Activated naive CD8-positive, alpha-beta T cell treated with anti-CD3 and anti-CD28 coated beads, Interleukin-2, amount 50 U/mL, for 16 hours (primary cell): Measurements from ENCODE around the gene ZGPAT.

Experiments
- DNase-seq: peaks from one replicate; pipeline ENCODE4 v3.0.0-alpha.2; 2020; ENCODE audit warnings: low read depth, low spot score

The ZGPAT gene

DNA sequence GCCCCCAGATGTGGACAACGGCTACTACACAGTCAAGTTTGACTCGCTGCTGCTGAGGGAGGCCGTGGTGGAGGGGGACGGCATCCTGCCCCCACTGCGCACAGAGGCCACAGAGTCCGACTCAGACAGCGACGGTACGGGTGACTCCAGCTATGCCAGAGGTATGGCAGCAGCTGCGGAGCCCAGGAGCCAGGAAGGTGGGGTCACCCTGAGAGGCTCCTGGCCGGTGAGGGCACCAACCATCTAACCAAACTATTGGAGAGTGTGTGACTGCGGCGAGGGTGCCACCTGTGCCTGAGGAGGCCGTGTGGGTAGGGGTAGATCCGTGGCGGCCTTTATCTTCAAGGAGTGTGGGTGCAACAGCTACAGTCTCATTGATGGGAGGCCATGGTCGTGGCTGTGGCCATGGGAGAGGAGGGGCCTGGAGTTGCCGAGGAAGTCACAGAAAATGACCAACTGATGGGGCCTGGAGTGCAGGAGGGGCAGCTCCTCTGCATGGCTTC lies 25.8 kb downstream of the ZGPAT start:
- no peak for DNase-seq

- DNase-seq: no peak
Measured at GRCh38 chr20:63734111-63734945, 26.5 kb downstream of the ZGPAT start.

DNA sequence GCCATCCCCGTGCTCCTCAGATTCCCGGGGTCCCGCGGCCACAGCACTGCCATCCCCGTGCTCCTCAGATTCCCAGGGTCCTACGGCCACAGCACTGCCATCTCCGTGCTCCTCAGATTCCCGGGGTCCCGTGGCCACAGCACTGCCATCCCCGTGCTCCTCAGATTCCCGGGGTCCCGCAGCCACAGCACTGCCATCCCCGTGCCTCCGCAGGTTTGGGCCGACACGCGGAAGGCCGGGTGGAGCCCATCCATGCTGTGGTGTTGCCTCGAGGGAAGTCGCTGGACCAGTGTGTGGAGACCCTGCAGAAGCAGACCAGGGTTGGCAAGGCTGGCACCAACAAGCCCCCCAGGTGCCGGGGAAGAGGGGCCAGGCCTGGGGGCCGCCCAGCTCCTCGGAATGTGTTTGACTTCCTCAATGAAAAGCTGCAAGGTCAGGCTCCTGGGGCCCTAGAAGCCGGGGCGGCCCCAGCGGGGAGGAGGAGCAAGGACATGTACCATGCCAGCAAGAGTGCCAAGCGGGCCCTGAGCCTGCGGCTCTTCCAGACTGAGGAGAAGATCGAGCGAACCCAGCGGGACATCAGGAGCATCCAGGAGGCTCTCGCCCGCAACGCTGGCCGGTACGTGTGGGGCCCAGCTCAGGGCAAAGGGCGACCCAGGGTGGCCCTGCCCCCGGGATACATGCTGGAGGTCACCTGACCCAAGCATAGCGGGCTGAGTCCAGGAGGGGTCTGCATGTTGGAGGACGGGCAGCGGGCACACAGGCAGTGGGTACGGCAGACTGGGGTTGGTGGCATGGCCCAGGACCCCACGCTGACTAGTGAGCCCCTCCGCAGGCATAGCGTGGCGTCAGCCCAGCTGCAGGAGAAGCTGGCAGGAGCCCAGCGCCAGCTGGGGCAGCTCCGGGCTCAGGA lies 27.4 kb downstream of the ZGPAT start:
- DNase-seq: no peak

- DNase-seq: no peak
Measured at GRCh38 chr20:63735859-63736718, 28.2 kb downstream of the ZGPAT start, which contains the start of gene LIME1. TSS of gene LIME1 (plus strand) at chr20:63736664. CDS start at chr20:63737550, 886 bp downstream.

GRCh38 chr20:63736893-63737694 lies 29.3 kb downstream of the ZGPAT start:
- no peak for DNase-seq

DNA sequence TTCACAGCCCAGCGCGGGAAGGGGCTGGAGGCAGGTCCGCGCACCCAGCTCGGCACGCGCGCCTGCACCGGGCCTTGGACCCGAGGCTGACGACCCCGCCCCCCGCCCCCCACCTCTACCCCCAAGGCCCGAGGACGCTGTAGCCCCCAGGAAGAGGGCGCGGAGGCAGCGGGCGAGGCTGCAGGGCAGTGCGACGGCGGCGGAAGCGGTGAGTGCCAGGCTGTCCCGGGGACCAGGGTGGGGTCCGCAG lies 29.8 kb downstream of the ZGPAT start:
- no peak for DNase-seq

GRCh38 chr20:63737945-63738686 lies 30.3 kb downstream of the ZGPAT start:
- DNase-seq: no peak

DNA sequence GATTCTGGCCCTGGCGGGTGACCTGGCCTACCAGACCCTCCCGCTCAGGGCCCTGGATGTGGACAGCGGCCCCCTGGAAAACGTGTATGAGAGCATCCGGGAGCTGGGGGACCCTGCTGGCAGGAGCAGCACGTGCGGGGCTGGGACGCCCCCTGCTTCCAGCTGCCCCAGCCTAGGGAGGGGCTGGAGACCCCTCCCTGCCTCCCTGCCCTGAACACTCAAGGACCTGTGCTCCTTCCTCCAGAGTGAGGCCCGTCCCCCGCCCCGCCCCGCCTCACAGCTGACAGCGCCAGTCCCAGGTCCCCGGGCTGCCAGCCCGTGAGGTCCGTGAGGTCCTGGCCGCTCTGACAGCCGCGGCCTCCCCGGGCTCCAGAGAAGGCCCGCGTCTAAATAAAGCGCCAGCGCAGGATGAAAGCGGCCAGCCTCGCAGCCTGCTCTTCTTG lies 30.9 kb downstream of the ZGPAT start:
- DNase-seq: no peak

DNA sequence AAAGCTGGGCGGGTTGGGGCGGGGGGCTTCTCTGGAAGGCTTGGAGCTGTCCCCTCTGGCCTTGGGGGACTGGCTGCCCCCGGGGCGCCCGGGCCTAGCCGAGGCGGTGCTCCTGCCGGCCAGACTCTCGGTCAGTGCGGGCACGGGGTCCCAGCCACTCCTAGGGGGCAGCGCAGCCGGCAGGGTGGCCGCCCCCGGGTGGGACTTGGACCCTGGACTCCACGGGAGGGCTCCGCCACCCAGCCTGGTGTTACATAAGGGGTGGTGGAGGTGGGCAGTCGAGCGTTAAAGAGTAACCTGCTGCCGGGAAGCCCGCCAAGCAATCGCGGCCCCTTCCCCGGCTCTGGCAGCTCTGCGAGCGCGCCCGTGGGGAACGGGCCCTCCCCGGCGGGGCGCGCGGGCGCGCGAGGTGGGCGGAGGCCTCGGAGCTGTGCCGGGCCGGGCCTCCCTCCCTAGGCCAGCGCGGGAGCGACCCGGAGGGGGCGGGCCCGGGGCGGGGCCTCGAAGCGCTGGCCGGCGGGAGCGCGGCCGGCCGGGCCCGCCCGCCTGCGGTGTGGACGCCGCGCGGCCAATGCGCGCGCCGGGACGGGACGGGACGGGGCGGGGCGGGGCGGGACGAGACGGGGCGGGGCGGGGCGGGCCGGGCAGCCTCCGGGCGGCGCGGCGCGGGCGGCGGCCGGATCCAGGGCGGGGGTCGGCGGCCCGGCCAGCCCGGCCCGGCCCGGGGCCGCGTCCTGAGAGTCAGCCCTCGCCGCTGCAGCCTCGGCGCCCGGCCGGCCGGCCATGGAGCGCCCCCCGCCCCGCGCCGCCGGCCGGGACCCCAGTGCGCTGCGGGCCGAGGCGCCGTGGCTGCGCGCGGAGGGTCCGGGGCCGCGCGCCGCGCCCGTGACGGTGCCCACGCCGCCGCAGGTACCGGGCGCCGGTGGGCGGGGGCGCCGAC lies 31.6 kb downstream of the ZGPAT start, which contains the start of gene SLC2A4RG:
SLC2A4RG (plus strand) TSS at position 647 of the 940 bp plus-strand sequence; CDS start at position 784, 137 bp downstream.
- DNase-seq: no peak

GRCh38 chr20:63740070-63740626 lies 32.3 kb downstream of the ZGPAT start:
- DNase-seq: no peak

DNA sequence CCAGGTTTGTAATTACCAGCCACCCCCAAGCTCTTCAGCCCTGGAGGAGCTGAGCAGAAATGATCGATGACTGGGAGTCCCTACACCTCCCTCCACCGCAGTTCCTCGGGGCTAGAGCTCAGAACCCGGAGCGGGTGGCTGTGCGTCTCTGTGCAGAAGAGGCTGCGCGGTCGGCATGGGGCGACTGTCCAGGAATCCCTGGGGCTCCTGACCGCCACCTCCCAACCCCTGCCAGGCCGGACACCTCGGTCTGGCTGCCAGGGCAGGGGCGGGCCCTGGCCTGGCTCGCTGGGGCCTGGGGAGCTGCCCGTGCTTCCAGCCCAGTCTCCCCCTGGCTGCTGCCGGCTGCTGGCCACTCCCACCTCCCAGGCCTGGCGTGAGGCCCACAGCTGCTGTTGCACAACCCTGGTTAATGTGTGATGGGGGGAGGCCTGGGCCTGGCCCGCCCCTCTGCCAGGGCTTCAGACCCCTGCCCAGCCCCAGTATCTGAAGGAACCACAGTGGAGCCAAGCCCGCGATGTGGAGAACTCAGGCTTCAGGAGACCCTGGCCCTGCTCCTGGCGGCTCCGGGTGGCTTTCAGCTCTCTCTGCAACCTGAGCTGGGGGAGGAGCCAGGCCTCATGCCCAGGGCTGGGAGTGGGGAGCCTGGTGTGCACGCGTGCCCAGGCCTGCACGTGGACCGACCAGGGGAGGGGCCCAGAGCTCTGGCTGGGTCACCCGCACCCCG lies 33.0 kb downstream of the ZGPAT start:
- DNase-seq: no peak

DNA sequence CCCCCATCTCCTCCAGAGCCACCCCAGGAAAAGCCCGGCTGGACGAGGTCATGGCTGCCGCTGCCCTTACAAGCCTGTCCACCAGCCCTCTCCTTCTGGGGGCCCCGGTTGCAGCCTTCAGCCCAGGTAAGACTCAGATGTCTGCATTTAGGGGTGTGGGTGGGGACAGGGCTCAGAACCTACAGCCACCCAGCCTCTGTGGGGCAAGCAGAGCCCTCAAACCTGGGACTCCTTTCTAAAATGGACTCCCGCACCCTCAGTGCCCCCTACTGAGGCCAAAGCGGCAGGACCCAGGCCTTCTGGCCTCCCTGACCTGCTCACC lies 33.5 kb downstream of the ZGPAT start:
- no peak for DNase-seq

DNA sequence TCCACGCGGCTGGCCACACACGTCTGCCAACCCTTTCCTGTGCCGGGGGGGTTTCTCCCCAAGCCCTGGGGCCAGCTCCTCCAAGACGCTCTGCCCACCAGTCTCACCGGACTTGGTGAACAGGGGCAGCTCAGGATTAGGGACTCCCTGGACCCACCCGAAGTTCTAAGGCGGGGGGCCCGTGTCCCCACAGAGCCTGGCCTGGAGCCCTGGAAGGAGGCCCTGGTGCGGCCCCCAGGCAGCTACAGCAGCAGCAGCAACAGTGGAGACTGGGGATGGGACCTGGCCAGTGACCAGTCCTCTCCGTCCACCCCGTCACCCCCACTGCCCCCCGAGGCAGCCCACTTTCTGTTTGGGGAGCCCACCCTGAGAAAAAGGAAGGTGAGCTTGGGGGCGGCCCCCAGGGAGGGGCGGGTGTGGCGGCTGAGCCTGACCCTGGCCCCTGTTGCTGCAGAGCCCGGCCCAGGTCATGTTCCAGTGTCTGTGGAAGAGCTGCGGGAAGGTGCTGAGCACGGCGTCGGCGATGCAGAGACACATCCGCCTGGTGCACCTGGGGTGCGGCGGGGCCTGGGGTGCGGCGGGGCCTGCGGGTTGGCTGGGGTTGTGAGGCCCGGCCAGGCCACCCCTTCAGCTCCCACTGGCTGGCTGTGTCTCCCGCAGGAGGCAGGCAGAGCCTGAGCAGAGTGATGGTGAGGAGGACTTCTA lies 34.0 kb downstream of the ZGPAT start:
- no peak for DNase-seq

DNA sequence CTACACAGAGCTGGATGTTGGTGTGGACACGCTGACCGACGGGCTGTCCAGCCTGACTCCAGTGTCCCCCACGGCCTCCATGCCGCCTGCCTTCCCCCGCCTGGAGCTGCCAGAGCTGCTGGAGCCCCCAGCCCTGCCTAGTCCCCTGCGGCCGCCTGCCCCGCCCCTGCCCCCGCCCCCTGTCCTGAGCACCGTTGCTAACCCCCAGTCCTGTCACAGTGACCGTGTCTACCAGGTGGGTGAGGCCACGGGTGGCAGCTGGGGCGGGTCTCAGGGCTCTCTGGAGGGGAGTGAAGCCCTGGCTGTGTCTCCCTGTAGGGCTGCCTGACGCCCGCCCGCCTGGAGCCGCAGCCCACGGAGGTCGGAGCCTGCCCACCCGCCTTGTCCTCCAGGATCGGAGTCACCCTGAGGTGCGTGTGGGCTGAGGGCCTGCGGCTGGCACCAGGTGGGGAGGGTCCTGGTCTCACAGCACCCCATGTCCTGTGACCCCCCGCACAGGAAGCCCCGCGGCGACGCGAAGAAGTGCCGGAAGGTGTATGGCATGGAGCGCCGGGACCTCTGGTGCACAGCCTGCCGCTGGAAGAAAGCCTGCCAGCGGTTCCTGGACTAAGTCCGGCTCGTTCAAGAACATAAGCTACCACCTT lies 34.7 kb downstream of the ZGPAT start:
- no peak for DNase-seq

DNA sequence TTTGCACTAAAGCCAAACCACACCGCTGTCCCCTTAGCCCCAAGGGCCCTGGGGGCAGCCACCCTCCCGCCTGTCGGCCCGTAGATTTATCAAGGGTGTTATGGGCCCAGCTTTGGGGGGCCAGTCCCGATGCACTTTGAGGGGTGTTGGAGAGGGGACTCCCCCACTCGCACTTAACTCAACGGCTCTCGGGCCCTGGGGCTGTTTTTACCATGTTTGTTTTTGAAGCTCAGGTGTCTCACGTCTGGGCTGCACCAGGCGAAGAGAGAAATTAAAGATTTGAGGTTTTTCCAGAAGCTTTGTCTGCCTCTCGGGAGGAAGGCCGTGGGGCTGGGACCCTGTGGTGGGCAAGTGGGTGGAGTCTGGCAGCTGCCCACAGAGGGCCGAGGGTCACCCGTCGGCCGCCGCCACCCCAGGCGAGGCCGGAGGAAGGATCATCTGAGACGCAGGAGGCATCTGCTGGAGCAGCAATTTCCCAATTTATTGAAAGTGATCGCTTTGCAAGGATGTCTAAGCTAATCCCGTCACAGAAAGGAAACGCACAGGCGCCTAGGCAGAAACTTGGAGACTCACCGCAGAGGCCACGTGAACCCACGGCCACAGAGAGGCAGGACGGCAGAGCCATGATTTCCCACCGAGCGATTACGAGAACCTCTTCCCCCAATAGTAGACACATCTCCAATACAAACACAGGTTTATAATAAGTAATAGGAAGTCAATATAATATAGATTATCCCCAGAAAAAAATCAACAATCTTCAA lies 35.6 kb downstream of the ZGPAT start:
- no peak for DNase-seq

DNA sequence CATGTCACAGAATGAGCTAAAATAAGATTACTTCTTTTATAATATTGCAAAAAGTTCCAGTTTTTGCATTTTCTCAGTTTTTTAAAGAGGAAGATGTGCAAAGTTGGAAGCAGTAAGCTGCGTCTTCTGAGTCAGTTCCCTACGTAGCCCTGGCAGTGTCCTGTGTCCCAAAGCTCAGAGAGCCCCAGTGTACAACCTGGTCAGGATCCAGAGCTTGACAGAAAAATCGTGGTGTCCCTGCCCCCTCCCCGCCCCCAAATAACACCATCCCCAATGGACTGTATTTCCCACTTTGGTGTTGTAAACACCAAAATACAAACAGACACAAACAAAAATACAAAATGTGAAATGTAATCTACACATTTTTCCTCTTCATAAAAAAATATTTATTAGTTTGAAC lies 36.3 kb downstream of the ZGPAT start:
- DNase-seq: no peak
